ENCODE results near the gene GRAMD1A. TPM values are rescaled to one million over a fixed set of nuclear protein-coding genes. Genes with fewer than 3 reads are reported as not detected.

GRAMD1A gene
- total and polyA plus RNA-seq, 2 of the 8 experiments (the other 6 are each of a cell fraction or from before 2014, with no cell fraction given): 113 to 154 TPM

GRCh38 chr19:34979819-34980640 lies 20.1 kb upstream of the GRAMD1A start:
- ChIA-PET POLR2A (ENCODE audit: partially characterized antibody) (interaction anchor here (1.5 to 2.0 kb wide), 2 partner anchors 17 to 19 kb away, joined by 5 to 8 read pairs; no protein-coding TSS in a partner anchor), CTCF (ENCODE audit: partially characterized antibody) (interaction anchor here (0.9 to 15.1 kb wide), 8 partner anchors 22 to 154 kb away, joined by 3 to 174 read pairs (median 4); partner anchors contain the start of gene LGI4)
- DNase-seq (ENCODE audit: low read depth in 1 of 2, low spot score in 2 of 2): no peak
- H3K4me3 ChIP-seq (ENCODE audit: extremely low read depth in 1 of 4, insufficient read depth in 2 of 4, low read depth in 3 of 4, low read length in 4 of 4): no peak overlapping the region
- no peaks in the 10 kb centered on the region for H3K9me3 ChIP-seq (ENCODE audit: insufficient read depth in 2 of 2, low read depth in 1 of 2, low read length in 1 of 2)
- TF ChIP-seq ASH2L (IDR thresholded peaks at IDR 0.05; ENCODE audit: low read length) (no peak), SAP30 (IDR thresholded peaks at IDR 0.05; ENCODE audit: insufficient read depth, insufficient replicate concordance, low read length) (no peak), SRF (IDR thresholded peaks at IDR 0.05; ENCODE audit: low read depth, low read length) (no peak), EP300 (IDR thresholded peaks at IDR 0.05; ENCODE audit: borderline replicate concordance in 1 of 2, low read depth in 2 of 2, low read length in 2 of 2) (no peak), SIN3A (conservative IDR thresholded peaks at IDR 0.05 in 1 of 2, IDR thresholded peaks at IDR 0.05 in 1 of 2; ENCODE audit: low read depth in 1 of 2, low read length in 2 of 2) (no peak), KDM4A (IDR thresholded peaks at IDR 0.05; ENCODE audit: low read depth, low read length, severe bottlenecking) (no peak)
- TF ChIP-seq, protein P1, sequence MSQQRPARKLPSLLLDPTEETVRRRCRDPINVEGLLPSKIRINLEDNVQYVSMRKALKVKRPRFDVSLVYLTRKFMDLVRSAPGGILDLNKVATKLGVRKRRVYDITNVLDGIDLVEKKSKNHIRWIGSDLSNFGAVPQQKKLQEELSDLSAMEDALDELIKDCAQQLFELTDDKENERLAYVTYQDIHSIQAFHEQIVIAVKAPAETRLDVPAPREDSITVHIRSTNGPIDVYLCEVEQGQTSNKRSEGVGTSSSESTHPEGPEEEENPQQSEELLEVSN (IDR thresholded peaks at IDR 0.05): no peak
- no peak overlapping the region for H3K14ac ChIP-seq (ENCODE audit: insufficient read length)
- no peaks in the 10 kb centered on the region for H4K20me1 ChIP-seq (replicated peaks in 1 of 2; ENCODE audit: control insufficient read depth in 1 of 2, insufficient read depth in 2 of 2, low read length in 2 of 2)
- no peak overlapping the region for H2AK5ac ChIP-seq (ENCODE audit: low read depth, low read length)
- H2BK5ac ChIP-seq (ENCODE audit: low read depth, low read length): no peak overlapping the region
- H3K27ac ChIP-seq (ENCODE audit: low read depth, low read length): no peak overlapping the region
- H4K8ac ChIP-seq (ENCODE audit: extremely low read depth, insufficient read depth, low read length): no peak overlapping the region
- WGBS, 2 experiments (ENCODE audit: extremely low coverage in 1 of 2, insufficient coverage in 1 of 2, insufficient read length in 1 of 2, insufficient replicate concordance in 2 of 2, low coverage in 1 of 2, low lambda C conversion rate in 2 of 2, missing lambda C conversion rate in 1 of 2): 88% methylated on average over 12 of the region's 12 CpGs; no CpG with 5 or more reads in 1 of the 2 experiments
- no peak overlapping the region for H4K91ac ChIP-seq (replicated peaks; ENCODE audit: insufficient read length, low read length)
- no peak overlapping the region for H3K4me2 ChIP-seq (ENCODE audit: insufficient read depth in 1 of 2, low read depth in 2 of 2, low read length in 2 of 2)
- H3K56ac ChIP-seq (replicated peaks; ENCODE audit: insufficient read length, low read depth, low read length): no peak overlapping the region
- no peak overlapping the region for H3K23ac ChIP-seq (ENCODE audit: insufficient read length)
- H3K36me3 ChIP-seq (ENCODE audit: control insufficient read depth in 2 of 4, insufficient read depth in 4 of 4, low read length in 3 of 4): no peaks in the 10 kb centered on the region
- H3K4ac ChIP-seq (replicated peaks; ENCODE audit: insufficient read length, low read depth, low read length): no peak overlapping the region
- no peak overlapping the region for H3K9ac ChIP-seq (replicated peaks in 1 of 4; ENCODE audit: extremely low read depth in 1 of 4, low read depth in 3 of 4, low read length in 3 of 4)
- FAIRE-seq: no peak
- no peak overlapping the region for H2BK15ac ChIP-seq (ENCODE audit: low read length)
- H2AFZ ChIP-seq (ENCODE audit: low read length): no peak overlapping the region
- no peak overlapping the region for H2BK20ac ChIP-seq (ENCODE audit: low read length)
- H4K5ac ChIP-seq (ENCODE audit: insufficient read length, low read depth, low read length): no peak overlapping the region
- no peaks in the 10 kb centered on the region for H3K27me3 ChIP-seq (replicated peaks in 1 of 4; ENCODE audit: control insufficient read depth in 3 of 4, extremely low read depth in 1 of 4, insufficient read depth in 3 of 4, low read length in 3 of 4)
- no peak overlapping the region for H2BK120ac ChIP-seq (replicated peaks; ENCODE audit: low read depth, low read length)
- H3K23me2 ChIP-seq (ENCODE audit: low read depth, low read length): no peaks in the 10 kb centered on the region
- H3K79me2 ChIP-seq (ENCODE audit: control insufficient read depth in 1 of 2, insufficient read depth in 2 of 2, low read length in 2 of 2): no peaks in the 10 kb centered on the region
- H3K18ac ChIP-seq (ENCODE audit: extremely low read depth, low read length): no peak overlapping the region
- H3K79me1 ChIP-seq (ENCODE audit: low read depth, low read length): no peaks in the 10 kb centered on the region
- H2BK12ac ChIP-seq (ENCODE audit: low read depth, low read length): no peak overlapping the region
- H3K4me1 ChIP-seq (replicated peaks in 1 of 4; ENCODE audit: control insufficient read depth in 3 of 4, insufficient read depth in 4 of 4, low read length in 3 of 4): no peaks in the 10 kb centered on the region; a peak in 1 of 7 replicates

Measured in H1 (cell line).